ENCODE results near the gene ZNF343.

Gene ZNF343

DNA sequence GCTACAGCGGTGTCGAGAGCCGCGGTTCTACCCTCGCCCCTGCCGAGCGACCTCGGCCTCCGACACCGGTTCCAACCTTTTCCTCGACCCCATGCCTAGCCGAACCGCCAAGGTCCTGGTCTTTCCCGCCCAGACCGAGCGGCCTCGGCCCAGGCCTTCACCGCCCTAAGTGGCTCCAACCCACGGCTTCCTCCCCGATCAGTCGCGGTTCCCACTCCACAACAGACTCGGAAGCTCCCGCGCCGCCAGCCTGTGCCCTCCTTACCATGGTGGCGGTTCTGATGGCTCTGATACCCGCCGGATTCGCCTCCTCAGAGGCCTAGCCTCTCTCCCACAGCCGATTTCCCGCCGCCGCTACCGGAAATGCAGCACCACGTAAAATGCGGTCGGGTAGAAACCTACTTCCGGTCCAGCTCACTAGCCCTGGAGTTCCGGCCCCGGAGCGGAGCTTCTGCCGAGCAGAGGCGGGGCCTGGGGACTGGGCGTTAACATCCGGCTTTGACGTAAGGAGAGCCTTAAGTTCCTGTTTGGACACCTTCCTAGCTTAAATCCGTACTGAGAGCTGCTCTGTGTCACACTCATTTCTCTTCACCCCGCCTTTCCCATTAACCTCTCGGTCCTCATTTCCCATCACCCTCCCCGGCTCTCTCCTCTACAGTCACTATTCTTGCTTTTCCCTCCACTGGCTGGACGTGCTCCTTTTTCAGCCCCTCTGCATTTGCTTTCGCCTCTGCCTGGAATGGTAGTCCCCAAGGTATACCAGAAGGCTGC, 38.1 kb downstream of the ZNF343 start, which contains the start of gene SNRPB:
Gene SNRPB, minus strand, starts transcription at position 367 of the 771 bp plus-strand sequence. Its CDS starts 99 bp downstream, at position 268.
- peak; percentile 97 for DNase-seq
- peaks cover 33 to 45% of the 10 kb centered on the region in 2 donors for H3K4me1 Mint-ChIP-seq
- H3K36me3 Mint-ChIP-seq, result peaks cover 32 to 54% of the 10 kb centered on the region in 2 donors
- no peaks in the 10 kb centered on the region for H3K9me3 Mint-ChIP-seq
- peak within 1 kb of the TSS; percentile 100 for H3K27ac Mint-ChIP-seq
- ATAC-seq (replicated peaks), result peak; percentile 96 to 98
- no peaks in the 10 kb centered on the region for H3K27me3 Mint-ChIP-seq
- H3K4me3 Mint-ChIP-seq, result peak within 1 kb of the TSS; percentile 97 to 99

DNA sequence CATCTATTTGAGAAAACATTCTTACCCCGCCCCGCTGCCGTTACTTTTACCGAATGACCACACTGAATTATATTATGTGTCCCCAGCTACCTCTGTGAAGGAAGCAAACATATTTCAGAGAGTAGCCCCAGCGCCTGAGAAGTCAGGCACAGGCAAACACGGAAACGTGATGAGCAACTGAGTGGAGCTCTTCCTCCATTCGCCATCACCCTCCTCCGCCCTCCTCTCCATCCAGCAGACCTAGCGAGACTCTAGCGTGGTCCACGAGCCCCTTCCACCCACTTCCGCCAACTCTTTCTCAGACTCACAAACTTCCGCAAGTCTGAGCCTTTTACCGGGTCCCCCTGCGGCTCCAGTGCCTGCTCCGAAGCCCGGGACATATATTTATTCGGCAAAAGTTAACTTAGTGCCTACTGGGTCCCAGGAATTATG, 38.7 kb downstream of the ZNF343 start:
- Mint-ChIP-seq H3K4me1 (peaks cover 35 to 50% of the 10 kb centered on the region in 2 donors), H3K27ac (peak overlapping the region; percentile 100), H3K9me3 (no peaks in the 10 kb centered on the region), H3K36me3 (peaks cover 34 to 56% of the 10 kb centered on the region in 2 donors), H3K27me3 (no peaks in the 10 kb centered on the region), H3K4me3 (peak overlapping the region; percentile 97 to 99)
- peak; percentile 62 for ATAC-seq (replicated peaks)
- peak; percentile 50 for DNase-seq

DNA sequence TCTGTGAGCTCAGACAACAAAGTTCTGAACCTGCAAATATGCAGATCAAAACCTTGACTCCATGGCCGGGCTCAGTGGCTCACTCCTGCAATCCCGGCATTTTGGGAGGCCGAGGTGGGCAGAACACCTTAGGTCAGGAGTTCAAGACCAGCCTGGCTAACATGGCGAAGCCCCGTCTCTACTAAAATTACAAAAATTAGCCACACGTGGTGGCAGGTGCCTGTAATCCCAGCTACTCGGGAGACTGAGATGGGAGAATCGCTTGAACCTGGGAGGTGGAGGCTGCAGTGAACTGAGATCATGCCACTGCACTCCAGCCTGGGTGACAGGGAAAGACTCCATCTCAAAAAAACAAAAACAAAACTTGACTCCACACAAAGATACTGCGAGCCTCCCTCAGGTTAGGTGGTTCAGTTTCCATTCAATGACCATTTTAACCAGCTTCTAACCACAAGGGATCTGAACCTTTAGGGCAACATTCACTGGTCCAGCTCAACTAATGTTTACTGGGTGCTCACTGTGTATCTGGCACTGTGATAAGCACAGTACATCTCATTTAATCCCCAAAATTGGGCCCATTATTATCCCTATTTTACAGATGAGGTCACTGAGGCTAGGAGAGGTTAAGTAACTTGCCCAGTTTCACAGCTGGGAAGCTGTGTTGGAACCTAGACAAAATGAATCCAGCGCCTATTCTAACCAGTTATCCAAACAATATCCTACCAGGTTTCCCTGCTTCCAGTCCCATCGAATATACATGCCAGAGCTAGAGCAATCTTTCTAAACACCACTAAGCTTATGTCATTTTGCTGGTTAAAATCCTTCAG, 39.9 kb downstream of the ZNF343 start:
- no peaks in the 10 kb centered on the region for H3K9me3 Mint-ChIP-seq
- peaks cover 35 to 50% of the 10 kb centered on the region in 2 donors for H3K4me1 Mint-ChIP-seq
- H3K27ac Mint-ChIP-seq, result peak overlapping the region; percentile 81
- no peaks in the 10 kb centered on the region for H3K27me3 Mint-ChIP-seq
- H3K4me3 Mint-ChIP-seq, result peak overlapping the region; percentile 97 to 99
- ATAC-seq (replicated peaks) (no peak), DNase-seq (no peak)
- peaks cover 34 to 58% of the 10 kb centered on the region in 2 donors for H3K36me3 Mint-ChIP-seq

DNA sequence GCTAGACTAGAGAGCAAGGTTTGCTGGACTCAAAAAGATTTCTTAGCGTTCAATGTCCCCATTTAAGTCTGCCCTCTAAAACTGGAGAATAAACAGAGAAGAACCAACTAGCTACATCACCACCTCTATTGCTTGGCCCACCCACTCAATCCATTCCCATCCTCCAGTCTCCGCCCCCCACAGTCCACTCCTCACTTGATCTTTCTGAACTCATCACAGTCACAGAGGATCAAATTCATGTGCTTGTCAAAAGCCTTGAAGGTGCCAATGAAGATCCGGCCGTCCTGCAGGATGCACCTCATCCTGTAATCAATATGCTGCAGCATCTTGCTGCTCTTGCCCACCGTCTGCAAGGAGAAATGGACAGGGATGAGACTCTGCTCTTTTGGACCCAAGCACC, 41.3 kb downstream of the ZNF343 start:
- Mint-ChIP-seq H3K4me3 (peak overlapping the region; percentile 26 to 54), H3K4me1 (peaks cover 35 to 53% of the 10 kb centered on the region in 2 donors), H3K27ac (peak overlapping the region; percentile 72), H3K9me3 (no peaks in the 10 kb centered on the region), H3K36me3 (peaks cover 48 to 68% of the 10 kb centered on the region in 2 donors), H3K27me3 (no peaks in the 10 kb centered on the region)
- ATAC-seq (replicated peaks), result no peak
- no peak for DNase-seq

DNA sequence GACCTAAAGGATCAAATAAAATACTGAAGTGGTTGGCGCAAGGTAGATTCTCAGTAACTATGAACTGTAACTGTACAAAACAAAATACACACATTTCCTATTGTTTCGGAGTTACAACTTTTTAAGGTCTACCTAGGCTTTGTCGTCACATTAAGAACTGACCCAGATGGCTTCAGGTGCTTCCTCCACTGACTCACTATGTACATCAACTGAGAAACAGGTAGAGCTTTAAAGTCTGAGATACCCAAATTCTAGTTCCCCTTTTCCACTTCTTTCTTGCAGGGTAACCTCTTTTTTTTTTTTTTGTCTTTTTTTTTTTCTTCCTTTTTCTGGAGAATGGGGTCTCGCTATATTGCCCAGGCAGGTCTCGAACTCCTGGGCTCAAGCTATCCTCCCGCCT, 43.6 kb downstream of the ZNF343 start:
- no peak overlapping the region for H3K27ac Mint-ChIP-seq
- peaks cover 59 to 80% of the 10 kb centered on the region in 2 donors for H3K36me3 Mint-ChIP-seq
- ATAC-seq (replicated peaks) (peak; percentile 27 to 60), DNase-seq (no peak)
- H3K4me3 Mint-ChIP-seq, result no peak overlapping the region
- peaks cover 28 to 43% of the 10 kb centered on the region in 2 donors for H3K4me1 Mint-ChIP-seq
- H3K9me3 Mint-ChIP-seq, result no peaks in the 10 kb centered on the region
- no peaks in the 10 kb centered on the region for H3K27me3 Mint-ChIP-seq

DNA sequence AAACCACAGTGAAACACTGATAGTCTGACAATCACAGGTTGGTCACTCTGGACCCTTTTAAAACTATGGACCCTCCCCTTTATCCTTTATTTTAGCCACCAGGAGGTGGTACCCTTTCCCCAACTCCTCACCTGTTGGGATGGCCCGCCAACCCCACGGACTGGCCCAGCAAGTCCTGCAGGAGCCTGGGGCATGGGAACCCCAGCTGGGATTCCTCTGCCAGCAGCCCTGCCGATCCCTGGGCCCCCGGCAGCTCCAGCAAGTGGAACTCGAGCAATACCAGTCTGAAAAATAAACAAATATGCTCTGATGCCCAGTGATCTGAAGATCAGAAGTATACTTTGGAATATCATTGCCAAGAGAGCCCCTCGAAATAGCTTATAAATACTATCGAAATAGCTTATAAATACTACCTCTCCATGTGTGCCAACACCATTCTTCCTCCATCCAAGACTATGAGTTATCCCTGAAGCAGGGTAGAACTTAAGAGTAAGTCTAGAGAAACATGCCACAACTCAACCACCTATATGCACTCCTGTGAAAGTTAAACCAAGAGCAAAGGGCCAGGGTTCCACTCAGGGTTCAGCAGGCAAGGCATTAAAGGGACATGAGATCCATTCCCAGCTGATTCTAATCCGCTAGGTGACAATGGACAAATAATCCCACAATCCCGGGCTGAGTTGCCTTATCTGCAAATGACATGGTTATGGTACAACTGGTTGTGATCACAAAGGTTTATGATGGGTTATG, 44.9 kb downstream of the ZNF343 start:
- ATAC-seq (replicated peaks), result no peak
- Mint-ChIP-seq H3K27me3 (no peaks in the 10 kb centered on the region), H3K9me3 (no peaks in the 10 kb centered on the region), H3K36me3 (peaks cover 60 to 80% of the 10 kb centered on the region in 2 donors), H3K4me3 (no peak overlapping the region), H3K27ac (no peak overlapping the region), H3K4me1 (peaks cover 22 to 37% of the 10 kb centered on the region in 2 donors)
- no peak for DNase-seq

DNA sequence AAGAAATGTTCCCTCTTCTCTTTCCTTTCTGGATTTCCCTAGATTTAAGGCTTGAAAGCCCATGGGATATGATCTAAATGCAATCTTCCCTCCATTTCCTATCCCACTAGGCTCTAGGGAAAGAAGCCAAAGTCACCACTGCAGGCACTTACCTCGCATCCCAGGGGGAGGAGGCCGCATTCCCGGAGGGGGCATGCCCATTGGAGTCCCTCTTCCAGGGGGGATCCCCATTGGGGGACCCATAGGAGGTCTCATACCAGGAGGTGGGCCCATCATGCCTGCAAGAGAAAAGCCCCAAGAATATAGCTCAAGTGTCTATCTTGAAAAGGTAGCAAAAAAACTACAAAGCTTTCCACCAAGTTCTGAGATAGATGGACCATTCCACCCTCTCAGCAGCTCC, 46.2 kb downstream of the ZNF343 start:
- DNase-seq (no peak), ATAC-seq (replicated peaks) (no peak)
- Mint-ChIP-seq H3K27me3 (no peaks in the 10 kb centered on the region), H3K36me3 (peaks cover 57 to 70% of the 10 kb centered on the region in 2 donors), H3K27ac (peak overlapping the region; percentile 82), H3K4me3 (no peak overlapping the region), H3K4me1 (peaks cover 12 to 28% of the 10 kb centered on the region in 2 donors), H3K9me3 (no peaks in the 10 kb centered on the region)

DNA sequence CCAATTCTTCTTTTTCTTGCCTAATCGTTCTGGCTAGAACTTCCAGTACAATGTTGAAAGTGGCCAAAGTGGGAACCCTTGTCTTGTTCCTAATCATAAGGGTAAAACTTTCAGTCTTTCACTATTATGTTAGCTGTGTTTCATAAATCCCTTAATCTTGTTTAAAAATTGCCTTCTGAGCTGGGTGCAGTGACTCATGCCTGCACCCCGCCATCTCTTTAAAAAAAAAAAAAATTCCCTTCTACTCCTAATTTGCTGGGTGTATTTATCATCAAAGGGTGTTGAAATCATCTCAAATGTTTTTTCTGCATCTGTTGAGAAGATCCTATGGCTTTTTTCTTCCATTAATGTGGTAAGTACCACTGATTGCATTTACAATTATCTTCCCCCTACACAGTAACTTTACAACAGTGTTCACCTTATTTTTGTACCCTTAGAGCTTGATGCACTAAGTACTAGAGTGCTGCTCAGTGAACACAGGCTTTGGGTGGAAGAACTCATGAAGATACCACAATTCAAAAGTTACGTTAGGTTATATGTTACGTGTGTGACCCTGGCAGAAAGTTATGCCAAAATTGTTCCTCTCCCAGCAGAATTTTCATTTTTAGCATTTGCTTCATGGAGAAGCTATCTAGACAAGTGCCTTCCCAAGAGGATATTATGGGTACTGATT, 47.8 kb downstream of the ZNF343 start:
- Mint-ChIP-seq H3K4me1 (peaks cover 14 to 28% of the 10 kb centered on the region in 2 donors), H3K27me3 (no peaks in the 10 kb centered on the region), H3K4me3 (no peak overlapping the region), H3K27ac (no peak overlapping the region), H3K9me3 (no peaks in the 10 kb centered on the region), H3K36me3 (peaks cover 54 to 70% of the 10 kb centered on the region in 2 donors)
- DNase-seq, result no peak
- ATAC-seq (replicated peaks), result no peak

DNA sequence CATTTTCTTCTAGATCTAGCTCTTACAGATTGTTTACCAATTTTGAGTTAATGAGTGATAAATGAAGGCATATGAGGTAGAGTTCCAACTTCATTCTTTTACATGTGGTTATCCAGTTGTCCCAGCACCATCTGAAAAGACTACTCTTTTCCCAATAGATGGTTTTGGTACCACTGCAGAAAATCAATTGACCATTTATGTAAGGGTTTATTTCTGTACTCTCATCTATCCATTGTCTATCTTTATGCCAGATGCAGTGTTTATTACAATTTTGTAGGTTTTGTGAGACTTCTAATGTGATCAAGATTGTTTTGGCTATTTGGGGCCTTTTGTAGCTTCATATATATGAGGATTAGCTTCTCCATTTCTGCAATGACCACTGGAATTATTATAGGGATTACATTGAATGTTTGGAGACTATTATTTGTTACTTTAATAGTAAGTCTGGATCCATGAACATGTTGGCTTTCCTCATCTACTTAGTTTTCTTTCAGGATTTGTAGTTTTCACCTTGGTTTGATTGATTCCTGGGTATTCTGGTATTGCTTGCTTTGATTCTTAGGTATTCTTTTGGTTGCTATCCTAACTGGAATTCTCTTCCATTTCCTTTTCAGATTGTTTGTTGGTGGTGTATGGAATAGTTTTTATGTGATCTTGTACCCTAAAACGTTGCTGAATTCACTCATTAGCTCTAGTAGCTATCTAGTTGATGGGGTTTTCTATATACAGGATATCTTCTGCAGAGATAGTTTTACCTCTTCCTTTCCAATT, 48.5 kb downstream of the ZNF343 start:
- Mint-ChIP-seq H3K4me3 (no peak overlapping the region), H3K4me1 (peaks cover 11 to 28% of the 10 kb centered on the region in 2 donors), H3K9me3 (no peaks in the 10 kb centered on the region), H3K27me3 (no peaks in the 10 kb centered on the region), H3K27ac (no peak overlapping the region), H3K36me3 (peaks cover 47 to 69% of the 10 kb centered on the region in 2 donors)
- DNase-seq (no peak), ATAC-seq (replicated peaks) (no peak)

DNA sequence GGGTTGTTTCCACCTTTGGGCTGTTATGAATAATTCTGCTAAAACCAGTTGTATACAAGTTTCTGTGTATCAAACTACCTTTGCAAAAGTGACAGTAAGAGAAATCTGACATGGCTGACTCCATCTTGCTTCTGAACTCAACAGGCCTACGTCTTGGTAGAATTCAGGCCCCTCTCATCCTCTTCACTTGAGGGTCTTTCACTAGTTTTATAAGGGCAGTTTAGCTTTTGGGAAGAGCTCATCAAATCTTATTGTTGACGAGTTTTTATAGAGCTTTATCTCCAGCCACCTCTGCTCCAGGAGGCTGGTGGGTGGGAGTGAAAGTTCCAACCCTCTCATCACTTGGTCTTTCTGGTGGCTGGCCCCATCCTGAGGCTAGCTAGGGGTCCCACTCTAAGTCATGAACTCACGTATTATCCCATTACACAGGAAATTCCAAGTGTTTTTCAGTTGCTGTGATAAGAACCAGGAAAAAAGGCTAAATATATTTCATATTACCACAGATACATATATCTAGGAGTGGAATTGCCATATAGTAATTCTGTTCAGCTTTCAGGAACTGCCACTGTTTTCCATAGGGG, 49.7 kb downstream of the ZNF343 start:
- H3K27ac Mint-ChIP-seq, result peak overlapping the region; percentile 31
- ATAC-seq (replicated peaks) (no peak), DNase-seq (no peak)
- H3K27me3 Mint-ChIP-seq, result no peaks in the 10 kb centered on the region
- H3K4me3 Mint-ChIP-seq, result no peak overlapping the region
- no peaks in the 10 kb centered on the region for H3K9me3 Mint-ChIP-seq
- peaks cover 11 to 28% of the 10 kb centered on the region in 2 donors for H3K4me1 Mint-ChIP-seq
- peaks cover 46 to 65% of the 10 kb centered on the region in 2 donors for H3K36me3 Mint-ChIP-seq

DNA sequence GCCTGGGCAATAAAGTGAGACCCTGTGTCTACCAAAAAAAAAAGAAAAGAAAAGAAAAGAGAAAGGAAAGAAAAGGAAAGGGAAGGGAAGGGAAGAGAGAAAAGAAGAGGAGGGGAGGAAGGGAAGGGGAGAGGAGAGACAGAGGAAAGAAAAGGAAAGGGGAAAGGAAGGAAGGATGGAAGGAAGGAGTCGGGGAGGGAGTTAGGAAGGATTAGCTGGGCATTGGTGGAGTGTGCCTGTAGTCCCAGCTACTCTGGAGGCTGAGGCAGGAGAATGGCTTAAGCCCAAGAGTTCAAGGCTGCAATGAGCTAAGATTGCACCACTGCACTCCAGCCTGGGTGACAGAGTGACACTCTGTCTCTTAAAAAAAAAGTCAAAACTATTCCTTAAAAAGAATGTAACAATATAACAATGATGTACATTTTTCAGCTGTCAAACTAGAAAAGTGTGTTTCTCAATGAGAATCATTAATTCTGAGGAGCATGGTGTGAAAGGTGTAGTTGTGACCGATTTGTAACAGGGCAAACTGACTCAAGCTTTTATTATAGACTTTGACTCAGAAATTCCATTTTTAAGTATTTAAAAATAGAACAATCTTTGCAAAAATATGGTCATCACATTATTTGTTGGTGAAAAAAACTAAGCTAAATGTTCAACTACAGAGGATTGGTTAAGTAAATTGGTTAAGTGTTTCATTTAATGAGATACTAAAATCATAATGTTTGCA, 52.8 kb downstream of the ZNF343 start:
- H3K36me3 Mint-ChIP-seq, result peaks cover 21 to 38% of the 10 kb centered on the region in 2 donors
- H3K27me3 Mint-ChIP-seq, result no peaks in the 10 kb centered on the region
- DNase-seq (no peak), ATAC-seq (replicated peaks) (peak in 1 of 2 donors; percentile 47)
- H3K4me1 Mint-ChIP-seq, result peaks cover 13 to 25% of the 10 kb centered on the region in 2 donors
- H3K9me3 Mint-ChIP-seq, result no peaks in the 10 kb centered on the region
- H3K4me3 Mint-ChIP-seq, result no peak overlapping the region
- peak overlapping the region; percentile 75 for H3K27ac Mint-ChIP-seq

DNA sequence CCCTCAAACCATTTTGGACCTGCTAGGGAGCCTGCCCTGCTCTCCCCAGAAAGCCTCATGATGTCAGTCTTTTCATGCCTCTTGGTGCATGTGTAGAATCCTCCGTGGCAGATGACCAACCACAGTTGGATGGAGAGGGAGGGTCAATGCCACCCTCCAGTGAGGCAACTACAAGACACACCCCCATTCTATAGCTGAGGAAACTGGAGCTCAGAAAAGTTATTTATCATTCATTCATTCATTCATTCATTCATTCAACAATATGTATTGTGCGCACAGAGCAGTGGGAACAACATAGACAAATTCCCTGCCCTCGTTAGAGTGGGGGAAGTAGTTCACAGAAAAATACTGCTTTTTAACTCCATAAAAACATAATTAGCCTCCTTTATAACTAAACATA, 54.9 kb downstream of the ZNF343 start:
- H3K9me3 Mint-ChIP-seq, result no peaks in the 10 kb centered on the region
- H3K27ac Mint-ChIP-seq, result no peak overlapping the region
- ATAC-seq (replicated peaks) (no peak), DNase-seq (no peak)
- H3K36me3 Mint-ChIP-seq, result peaks cover 7 to 21% of the 10 kb centered on the region in 2 donors
- peaks cover 18 to 34% of the 10 kb centered on the region in 2 donors for H3K4me1 Mint-ChIP-seq
- H3K27me3 Mint-ChIP-seq, result no peaks in the 10 kb centered on the region
- H3K4me3 Mint-ChIP-seq, result no peak overlapping the region

Measured in stimulated activated naive B cell treated with anti-CD40 and anti-IgM and Interleukin-4, amounts not matched to agents 10 μg/mL and 1 μg/mL and 100 μg/mL, for 72 hours (primary cell).